HFFc6 (cell line): ENCODE results near the gene HAP1. TPM values are rescaled to one million over a fixed set of nuclear protein-coding genes. Genes with fewer than 3 reads are reported as not detected.

Experiments
- DNase-seq: peaks from one replicate; pipeline ENCODE4 v3.0.0-alpha.2; 2018
- H3K27ac Mint-ChIP-seq: 2 replicates; pipeline ENCODE4 v1.8.0; 2020; ENCODE audit warnings: mild to moderate bottlenecking, mixed read lengths
- H3K27me3 Mint-ChIP-seq: 2 replicates; pipeline ENCODE4 v1.8.0; 2021; ENCODE audit warnings: mild to moderate bottlenecking, moderate library complexity, mixed read lengths; ENCODE audit not compliant: insufficient read depth
- H3K36me3 Mint-ChIP-seq: 2 replicates; pipeline ENCODE4 v1.8.0; 2021; ENCODE audit warnings: low read depth, mixed read lengths
- H3K4me1 Mint-ChIP-seq: 2 replicates; pipeline ENCODE4 v1.8.0; 2020; ENCODE audit warnings: low read depth, mixed read lengths
- H3K4me3 Mint-ChIP-seq: 2 replicates; pipeline ENCODE4 v1.8.0; 2020; ENCODE audit warnings: mild to moderate bottlenecking, moderate library complexity, mixed read lengths
- H3K9me3 Mint-ChIP-seq: 2 replicates; pipeline ENCODE4 v1.8.0; 2020; ENCODE audit warnings: mild to moderate bottlenecking, mixed read lengths
- total RNA-seq, 6 experiments: library from RNA; stranded (reverse); fragmentation: NEBNext Ultra II Directional; extraction: Animal tissue kit (Norgen Biotek cat#: 25700); gene quantifications; 2 replicates in 1 of 6; 3 replicates in 5 of 6; pipeline ENCODE4 v1.2.3, GENCODE V29; 2021
- TF ChIP-seq, protein P1 (sequence below): fragments of 200-600 bp; sonication (generic); IDR thresholded peaks from 2 replicates; pipeline ENCODE4 v1.5.0; 2021; ENCODE audit warnings: antibody characterized with exemption, mild to moderate bottlenecking

HAP1 gene
- total RNA-seq, 6 experiments from 2014 or later, result 0.09 to 0.12 TPM; not detected in 4

DNA sequence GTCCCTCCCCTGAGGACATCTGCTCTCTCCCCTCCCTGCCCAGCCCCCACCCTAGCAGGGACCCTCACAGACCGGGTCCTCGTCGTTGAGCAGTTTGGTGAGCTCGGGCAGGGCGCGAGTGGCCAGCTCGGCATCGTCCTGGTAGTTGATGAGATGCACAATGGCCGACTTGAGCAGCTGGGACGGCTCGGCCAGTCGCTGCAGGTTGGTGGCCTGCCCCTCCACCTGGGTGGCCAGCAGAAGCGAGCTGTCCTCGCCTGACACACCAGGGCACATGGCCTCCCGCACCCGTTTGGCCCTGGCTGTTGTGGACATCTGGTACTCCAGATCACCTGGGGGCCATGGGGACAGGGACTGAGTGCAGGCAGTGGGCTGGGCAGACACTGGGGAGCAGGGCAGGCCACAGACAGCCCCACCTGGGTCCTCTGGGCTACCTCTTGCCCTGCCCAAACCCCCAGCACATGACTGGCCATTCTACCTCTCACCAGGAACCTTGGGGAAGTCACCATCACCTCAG lies 35.0 kb upstream of the HAP1 start:
- Mint-ChIP-seq H3K4me1 (peaks cover 14% of the 10 kb centered on the region), H3K36me3 (no peaks in the 10 kb centered on the region), H3K9me3 (no peaks in the 10 kb centered on the region), H3K27me3 (peaks cover 2% of the 10 kb centered on the region; the same call in 1 of the 2 replicates), H3K27ac (no peak overlapping the region), H3K4me3 (no peak overlapping the region)
- DNase-seq, result no peak
- TF ChIP-seq, protein P1, sequence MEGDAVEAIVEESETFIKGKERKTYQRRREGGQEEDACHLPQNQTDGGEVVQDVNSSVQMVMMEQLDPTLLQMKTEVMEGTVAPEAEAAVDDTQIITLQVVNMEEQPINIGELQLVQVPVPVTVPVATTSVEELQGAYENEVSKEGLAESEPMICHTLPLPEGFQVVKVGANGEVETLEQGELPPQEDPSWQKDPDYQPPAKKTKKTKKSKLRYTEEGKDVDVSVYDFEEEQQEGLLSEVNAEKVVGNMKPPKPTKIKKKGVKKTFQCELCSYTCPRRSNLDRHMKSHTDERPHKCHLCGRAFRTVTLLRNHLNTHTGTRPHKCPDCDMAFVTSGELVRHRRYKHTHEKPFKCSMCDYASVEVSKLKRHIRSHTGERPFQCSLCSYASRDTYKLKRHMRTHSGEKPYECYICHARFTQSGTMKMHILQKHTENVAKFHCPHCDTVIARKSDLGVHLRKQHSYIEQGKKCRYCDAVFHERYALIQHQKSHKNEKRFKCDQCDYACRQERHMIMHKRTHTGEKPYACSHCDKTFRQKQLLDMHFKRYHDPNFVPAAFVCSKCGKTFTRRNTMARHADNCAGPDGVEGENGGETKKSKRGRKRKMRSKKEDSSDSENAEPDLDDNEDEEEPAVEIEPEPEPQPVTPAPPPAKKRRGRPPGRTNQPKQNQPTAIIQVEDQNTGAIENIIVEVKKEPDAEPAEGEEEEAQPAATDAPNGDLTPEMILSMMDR, result no peak

DNA sequence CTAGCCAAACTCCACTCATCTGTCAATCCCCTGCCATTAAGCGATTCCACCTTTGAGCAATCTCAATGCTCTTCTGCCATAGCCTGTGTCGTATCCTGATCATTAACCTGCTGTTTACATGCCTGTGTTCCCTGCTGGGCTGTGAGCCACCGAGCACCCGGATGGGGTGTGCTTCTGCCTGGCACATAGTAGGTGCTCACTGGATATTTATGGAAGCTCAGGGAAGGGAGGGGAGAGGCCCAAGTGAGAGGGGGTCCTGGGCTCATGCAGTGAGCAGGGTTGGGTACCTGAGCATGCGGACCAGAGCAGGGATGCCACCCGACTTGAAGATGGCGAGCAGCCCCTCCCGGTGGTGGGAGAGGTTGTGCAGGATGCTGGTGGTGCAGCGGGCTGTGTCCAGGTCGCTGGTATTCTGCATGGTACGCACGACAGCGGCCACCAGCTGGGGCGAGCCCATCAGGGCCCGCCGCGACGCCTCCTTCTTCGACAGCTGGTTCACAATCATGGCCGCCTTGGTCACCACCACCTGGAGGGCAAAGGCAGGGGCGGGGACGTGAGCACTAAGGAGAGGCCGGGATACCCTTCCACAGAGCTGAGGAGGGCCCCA lies 34.3 kb upstream of the HAP1 start:
- peaks cover 2% of the 10 kb centered on the region; the same call in 1 of the 2 replicates for H3K27me3 Mint-ChIP-seq

DNA sequence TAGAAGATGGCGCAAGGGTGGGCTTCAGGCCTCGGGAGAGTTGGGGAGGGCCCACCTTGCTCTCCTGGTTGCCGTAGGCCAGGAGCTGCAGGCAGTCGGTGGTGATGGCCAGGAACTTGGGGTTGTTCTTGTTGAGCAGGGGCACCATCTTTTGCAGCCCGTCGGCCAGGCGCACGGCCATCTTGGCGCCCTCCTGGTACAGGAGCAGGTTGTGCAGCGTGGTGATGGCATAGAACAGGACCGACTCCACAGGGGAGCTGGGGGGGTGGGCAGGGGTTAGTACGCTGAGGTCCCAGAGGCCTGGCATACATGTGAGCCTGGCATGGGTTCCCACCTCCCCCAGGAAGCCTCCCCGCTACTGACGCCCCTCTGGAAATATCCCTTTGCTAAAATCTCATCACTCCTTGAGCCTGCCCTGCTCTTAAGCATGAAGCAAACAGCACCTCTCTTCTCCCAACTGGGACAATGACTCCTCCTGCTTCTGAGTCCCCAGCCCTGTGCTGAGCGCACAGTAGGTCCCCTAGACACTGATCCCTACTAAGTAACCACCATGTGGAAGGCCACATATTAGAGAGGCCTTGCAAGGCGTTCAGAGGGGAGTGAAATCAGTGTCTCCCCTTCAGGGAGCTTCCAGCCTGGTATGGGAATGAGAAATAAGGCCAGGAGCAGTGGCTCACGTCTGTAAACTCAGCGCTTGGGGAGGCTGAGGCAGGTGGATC lies 33.0 kb upstream of the HAP1 start:
- Mint-ChIP-seq H3K9me3 (no peaks in the 10 kb centered on the region), H3K27ac (no peak overlapping the region), H3K36me3 (no peaks in the 10 kb centered on the region), H3K27me3 (no peaks in the 10 kb centered on the region), H3K4me3 (no peak overlapping the region), H3K4me1 (no peaks in the 10 kb centered on the region)
- TF ChIP-seq, protein P1, result no peak
- DNase-seq, result no peak

More for the DNA sequence above, 34.3 kb upstream of the HAP1 start:
- H3K9me3 Mint-ChIP-seq, result no peaks in the 10 kb centered on the region
- DNase-seq, result no peak
- H3K27ac Mint-ChIP-seq, result no peak overlapping the region
- H3K4me3 Mint-ChIP-seq, result no peak overlapping the region
- H3K36me3 Mint-ChIP-seq, result no peaks in the 10 kb centered on the region
- TF ChIP-seq, protein P1, result no peak
- H3K4me1 Mint-ChIP-seq, result peaks cover 12% of the 10 kb centered on the region

DNA sequence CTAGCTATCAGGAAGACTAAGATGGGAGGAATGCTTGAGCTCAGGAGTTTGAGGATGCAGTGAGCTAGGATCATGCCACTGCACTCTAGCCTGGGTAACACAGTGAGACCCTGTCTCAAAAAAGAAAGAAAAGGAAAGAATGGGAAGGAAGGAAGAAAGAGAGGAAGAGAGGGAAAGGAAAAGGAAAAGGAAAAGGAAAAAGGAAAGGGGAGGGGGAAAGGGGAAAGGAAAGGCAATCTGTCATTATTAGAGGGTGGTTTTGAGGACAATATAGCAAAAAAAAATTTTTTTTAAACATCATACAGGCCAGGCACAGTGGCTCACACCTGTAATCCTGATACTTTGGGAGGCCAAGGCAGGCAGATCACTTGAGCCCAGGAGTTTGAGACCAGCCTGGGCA lies 31.7 kb upstream of the HAP1 start:
- H3K36me3 Mint-ChIP-seq, result no peaks in the 10 kb centered on the region
- H3K4me3 Mint-ChIP-seq, result no peak overlapping the region
- no peaks in the 10 kb centered on the region for H3K9me3 Mint-ChIP-seq
- no peak for DNase-seq
- peaks cover 4% of the 10 kb centered on the region for H3K27me3 Mint-ChIP-seq
- TF ChIP-seq, protein P1, result no peak
- H3K27ac Mint-ChIP-seq, result no peak overlapping the region
- no peaks in the 10 kb centered on the region for H3K4me1 Mint-ChIP-seq

DNA sequence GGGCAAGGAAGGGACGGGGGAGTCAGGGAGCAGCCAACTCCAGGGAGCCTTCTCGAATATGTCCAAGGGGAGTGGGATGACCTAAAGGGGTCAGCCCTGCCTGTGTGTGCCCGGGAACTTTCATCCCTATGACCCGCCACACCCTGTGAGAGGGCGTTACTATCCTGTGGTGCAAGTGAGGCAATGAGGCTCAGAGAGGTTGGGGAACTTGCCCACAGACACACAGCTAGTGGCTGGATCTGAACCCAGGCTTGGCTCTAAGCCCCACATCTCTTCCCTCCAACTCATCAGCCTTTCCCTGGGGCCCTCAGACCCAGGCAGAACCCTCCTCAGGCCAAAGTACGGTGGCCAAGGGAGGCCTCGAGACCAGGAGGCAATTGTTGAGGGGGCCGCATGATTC lies 28.9 kb upstream of the HAP1 start:
- DNase-seq, result no peak

More for the DNA sequence above, 28.9 kb upstream of the HAP1 start:
- TF ChIP-seq, protein P1, result no peak
- Mint-ChIP-seq H3K27ac (no peak overlapping the region), H3K9me3 (no peaks in the 10 kb centered on the region), H3K27me3 (peaks cover 9% of the 10 kb centered on the region), H3K4me3 (no peak overlapping the region), H3K4me1 (no peaks in the 10 kb centered on the region), H3K36me3 (no peaks in the 10 kb centered on the region)
